Left lobe of liver (tissue), 2 donors: Measurements from ENCODE around the gene PON2. TPM values are rescaled to one million over a fixed set of nuclear protein-coding genes. Genes with fewer than 3 reads are reported as not detected.
"Not testable (repeated sequence)": the region's sequence is repeated elsewhere in the genome, so short reads cannot be mapped to it uniquely, and the experiment has no call there.

Experiments
- ATAC-seq: fragments of 200-7000 bp; cut with Tn5 transposase; one replicate; pipeline ENCODE4 v1.9.1; 2020; ENCODE audit warnings: mild to moderate bottlenecking, moderate library complexity
- DNase-seq: peaks from one replicate; pipeline ENCODE4 v3.0.0-alpha.2; 2020; ENCODE audit warnings: low spot score
- total RNA-seq: library from RNA; stranded (reverse); gene quantifications from one replicate; pipeline ENCODE4 v1.2.1, GENCODE V29; 2021
- donor health status: DM: no; HTN: no; CAD: no; lungs with moderate emphysema.
- donor health status: DM: no; HTN: yes; CAD: no.

Gene PON2
- total RNA-seq = 86.1 TPM

GRCh38 chr7:95434557-95435421, at the start of gene PON2:
Gene PON2, minus strand, starts transcription at chr7:95435028. Its CDS starts 77 bp downstream, at chr7:95434951.
- ATAC-seq (peak; percentile 96), DNase-seq (peak; percentile 92)

- DNase-seq (no peak), ATAC-seq (no peak)
Observed at GRCh38 chr7:95482424-95482823, 47.6 kb upstream of the PON2 start.

- DNase-seq (no peak), ATAC-seq (no peak)
Observed at GRCh38 chr7:95481271-95482165, 46.7 kb upstream of the PON2 start.

GRCh38 chr7:95479992-95480624, 45.3 kb upstream of the PON2 start:
- no peak for DNase-seq
- ATAC-seq = no peak

DNA sequence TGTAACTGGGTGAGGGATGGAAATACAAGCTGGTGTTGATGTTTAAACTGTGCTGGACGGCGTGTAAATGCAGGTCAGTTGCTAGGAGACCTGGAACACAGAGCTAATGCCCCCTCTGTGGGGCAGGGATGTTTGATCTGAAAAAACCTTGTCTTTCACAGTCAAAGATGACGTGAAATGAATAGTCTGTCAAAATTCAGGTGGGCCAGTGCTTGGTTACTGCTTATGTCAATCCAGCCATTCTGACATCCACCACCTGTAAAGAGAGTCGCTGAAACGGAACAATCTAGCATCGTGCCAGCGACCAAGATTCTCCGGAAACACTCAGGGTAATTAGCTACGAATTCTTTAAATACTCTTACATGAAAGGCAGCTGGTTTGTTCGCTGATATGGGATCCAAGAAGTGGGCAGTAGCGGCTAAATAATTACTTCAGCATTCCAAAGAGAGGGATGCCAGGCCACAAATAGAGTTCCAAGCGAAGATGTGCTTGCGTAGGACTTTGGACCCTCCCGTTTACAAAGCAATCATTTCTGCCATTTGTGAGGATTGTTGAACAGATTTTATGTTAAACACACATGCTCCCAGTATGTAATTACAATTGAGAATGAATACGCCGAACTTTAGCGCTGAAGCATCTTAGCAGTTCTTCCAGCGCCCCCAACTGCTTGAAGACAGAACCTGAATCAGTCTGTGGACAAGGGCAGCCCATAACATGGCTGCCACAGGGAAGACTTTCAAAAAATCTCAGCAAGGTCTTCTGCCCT, 43.6 kb upstream of the PON2 start:
- ATAC-seq (peak; percentile 72), DNase-seq (no peak)

GRCh38 chr7:95476904-95477594, 42.2 kb upstream of the PON2 start:
- ATAC-seq (peak; percentile 93), DNase-seq (peak; percentile 61)

DNA sequence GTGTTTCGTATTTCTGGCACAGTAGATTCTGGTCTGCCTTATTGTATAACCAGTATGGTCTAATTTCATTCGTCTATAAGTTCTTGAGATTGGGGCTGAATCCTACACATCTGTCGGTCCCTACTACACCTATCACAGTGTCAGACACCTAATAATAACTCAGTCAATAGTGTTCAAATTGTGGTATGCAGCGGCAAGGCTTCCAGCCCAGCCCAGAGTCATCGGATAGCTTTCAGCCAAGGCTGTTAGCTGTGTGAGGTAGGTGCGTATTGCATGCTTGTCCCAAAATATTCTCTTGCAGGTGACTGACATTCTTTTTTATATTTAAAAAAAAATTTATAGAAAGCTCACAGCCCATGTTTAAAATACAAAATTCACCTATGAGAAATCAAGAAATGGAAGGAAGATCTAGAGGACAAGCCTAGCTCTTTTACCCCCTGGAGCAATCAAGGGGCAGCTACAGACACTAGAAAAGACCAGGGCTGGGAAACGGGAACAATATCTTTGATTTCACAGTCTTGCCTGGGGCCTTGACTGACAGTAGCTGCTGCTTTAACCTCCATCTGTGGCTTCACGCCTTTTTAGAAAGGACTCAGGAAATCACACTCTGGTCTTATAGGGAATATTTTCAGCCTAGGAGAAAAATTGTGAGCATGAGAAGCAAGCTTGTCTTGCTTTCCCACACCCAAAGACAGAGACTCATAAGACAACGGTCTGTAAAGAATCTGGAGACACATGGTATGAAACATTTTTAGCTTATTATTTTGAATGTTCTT, 41.4 kb upstream of the PON2 start:
- ATAC-seq = no peak
- no peak for DNase-seq

DNA sequence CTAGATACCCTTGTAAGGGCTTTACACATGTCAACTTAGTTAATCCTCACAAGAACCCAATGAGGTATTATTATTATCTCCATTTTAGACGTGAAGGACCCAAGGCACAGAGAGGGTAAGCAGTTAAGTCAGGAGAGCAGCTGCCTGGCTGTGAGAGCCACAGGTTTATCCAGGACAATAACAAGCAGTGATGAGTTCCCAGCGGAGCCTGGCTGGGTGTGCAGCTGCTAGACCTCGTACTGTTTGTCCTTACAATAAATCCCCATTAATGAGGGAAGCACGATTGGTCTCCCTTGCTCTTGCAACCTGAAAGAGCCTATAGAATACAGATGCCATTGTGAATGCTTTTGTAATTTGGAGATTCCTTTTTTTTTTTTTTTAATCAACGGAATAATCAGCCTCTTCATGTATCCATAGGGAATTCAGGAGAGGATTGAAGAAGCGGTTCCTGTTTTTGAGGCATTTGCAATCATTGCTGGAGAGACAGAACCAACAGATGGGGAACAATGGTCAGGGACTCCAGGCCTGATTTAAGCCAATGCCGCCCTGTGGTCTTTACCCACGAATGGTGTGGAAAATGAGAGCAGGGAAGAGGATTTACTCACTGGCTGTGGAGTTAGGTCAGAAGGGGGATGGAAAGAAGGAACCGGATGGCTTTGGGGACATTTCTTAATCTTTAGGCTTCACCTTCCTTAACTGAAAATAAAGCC, 38.6 kb upstream of the PON2 start:
- DNase-seq (no peak), ATAC-seq (no peak)

DNA sequence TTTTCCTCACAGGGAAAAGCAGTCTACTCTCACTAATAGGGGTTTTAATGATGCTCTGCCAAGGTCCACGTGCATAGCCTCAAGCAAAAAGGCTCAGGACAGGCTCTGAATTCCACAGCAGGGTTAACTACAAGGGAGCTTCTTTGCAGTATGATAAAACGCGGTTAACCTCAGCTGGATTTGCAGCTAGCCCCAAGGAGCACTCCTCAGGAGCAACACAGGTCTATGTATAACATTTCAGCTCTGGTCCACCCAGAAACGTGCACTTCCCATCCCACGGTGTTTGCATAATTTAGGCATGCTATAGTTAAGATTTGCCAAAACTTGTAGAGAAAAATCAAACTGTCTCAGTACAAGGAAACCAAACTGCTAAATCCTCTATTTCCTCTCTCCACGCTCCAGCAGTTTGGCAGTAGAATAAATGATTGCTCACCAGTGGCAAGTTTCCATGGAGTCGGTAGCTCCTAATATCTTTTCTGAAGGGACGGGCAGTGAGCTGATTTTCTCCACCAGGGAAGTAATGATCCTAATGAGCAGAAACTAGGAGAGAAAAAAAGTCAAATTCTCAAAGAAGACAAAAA, 37.8 kb upstream of the PON2 start:
- ATAC-seq (no peak), DNase-seq (no peak)

DNA sequence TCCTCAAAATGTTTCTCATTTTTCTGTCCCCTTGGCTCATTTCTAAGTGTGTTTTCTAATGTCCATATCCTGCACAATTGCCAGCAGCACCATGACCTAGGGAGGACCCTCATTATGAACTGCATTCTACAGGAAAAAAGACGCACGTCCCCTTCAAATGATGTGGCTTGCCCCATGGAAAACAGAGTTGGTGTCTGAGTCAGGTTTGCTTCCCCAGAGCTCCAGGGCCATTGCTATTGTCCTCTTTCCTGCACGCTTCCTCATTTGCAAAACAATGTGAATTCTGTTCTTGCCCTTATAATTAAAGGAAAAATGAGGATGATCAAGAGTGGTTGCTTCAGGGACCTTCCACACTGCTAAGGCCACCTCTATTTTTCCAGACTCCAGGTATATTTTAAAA, 36.2 kb upstream of the PON2 start:
- no peak for ATAC-seq
- no peak for DNase-seq

DNA sequence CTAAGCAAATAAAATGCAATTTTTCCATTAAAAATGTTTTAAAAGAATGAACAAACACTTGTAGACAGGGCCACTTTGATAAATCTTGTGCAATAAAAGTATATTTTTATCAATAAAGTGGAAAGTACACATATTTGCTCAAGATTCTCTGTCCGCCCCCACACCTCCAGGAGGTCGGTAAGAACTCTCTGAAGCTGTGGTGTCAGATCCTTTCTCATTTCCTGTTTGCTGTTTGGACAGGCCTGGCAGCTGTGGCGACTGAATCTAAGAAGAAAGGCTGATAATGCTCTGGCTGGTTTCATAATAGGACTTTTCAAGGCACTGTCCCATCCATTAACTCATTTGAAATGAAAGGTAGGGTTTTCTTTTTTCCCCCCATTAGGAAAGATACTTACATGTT, 35.6 kb upstream of the PON2 start:
- no peak for DNase-seq
- ATAC-seq = peak; percentile 83

GRCh38 chr7:95469848-95470247, 35.0 kb upstream of the PON2 start:
- DNase-seq (no peak), ATAC-seq (no peak)

DNA sequence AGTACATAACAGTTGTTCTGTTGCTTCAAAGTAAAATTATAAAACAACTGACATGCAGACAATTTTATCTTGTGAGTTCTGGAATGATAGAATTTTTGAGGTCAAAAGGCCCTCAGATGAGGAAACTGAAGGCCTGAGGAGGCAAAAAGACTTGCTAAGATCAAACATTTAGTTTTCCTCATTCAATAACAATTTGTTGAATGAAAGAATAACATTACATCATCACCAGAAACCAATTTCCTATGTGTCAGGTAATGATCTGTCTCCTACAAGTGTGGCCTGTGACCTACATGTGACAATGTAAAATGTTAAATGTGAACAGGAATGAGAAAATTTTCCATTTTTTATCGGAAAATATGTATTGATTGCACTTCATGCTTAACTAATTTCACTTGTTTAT, 34.4 kb upstream of the PON2 start:
- ATAC-seq (no peak), DNase-seq (no peak)

GRCh38 chr7:95467912-95468607, 33.2 kb upstream of the PON2 start:
- ATAC-seq (no peak), DNase-seq (no peak)

DNA sequence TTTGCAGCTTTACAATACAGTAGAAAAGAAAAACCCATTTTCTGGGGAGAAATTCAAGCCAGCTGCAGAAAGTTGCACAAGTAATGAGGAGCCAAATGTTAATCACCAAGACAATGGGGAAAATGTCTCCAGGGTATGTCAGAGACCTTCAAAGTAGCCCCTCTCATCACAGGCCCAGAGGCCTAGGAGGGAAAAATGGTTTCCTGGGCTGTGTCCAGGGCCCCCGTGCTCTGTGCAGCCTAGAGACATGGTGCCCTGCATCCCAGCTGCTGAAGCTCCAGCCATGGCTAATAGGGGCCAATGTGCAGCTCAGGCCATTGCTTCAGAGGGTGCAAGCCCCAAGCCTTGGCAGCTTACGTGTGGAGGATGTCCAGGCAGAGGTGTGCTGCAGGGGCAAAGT, 25.8 kb upstream of the PON2 start:
- peak; percentile 42 for ATAC-seq
- DNase-seq = not testable (repeated sequence)

GRCh38 chr7:95457947-95458346, 23.1 kb upstream of the PON2 start:
- no peak for DNase-seq
- no peak for ATAC-seq

- ATAC-seq (no peak), DNase-seq (no peak)
Observed at GRCh38 chr7:95454438-95455045, 19.7 kb upstream of the PON2 start.
